CD14-positive monocyte (primary cell): ENCODE data around the gene FAM53B. TPM values are rescaled to one million over a fixed set of nuclear protein-coding genes. Genes with fewer than 3 reads are reported as not detected.

Experiments
- DNase-seq, 3 donors: peaks; one replicate each; pipeline ENCODE4 v3.0.0-alpha.2; 2011 to 2022
- H2AFZ ChIP-seq: 2 replicates; pipeline ENCODE4 v1.6.0; 2012; ENCODE audit warnings: mild to moderate bottlenecking, low read depth, low read length, inconsistent platforms; ENCODE audit not compliant: insufficient read depth, poor library complexity, severe bottlenecking
- H3K27ac ChIP-seq, 2 donors: 1 replicate in 1 of 2; 2 replicates in 1 of 2; pipeline ENCODE4 v1.5.1; 2012 to 2013; ENCODE audit warnings: low read length in 2 of 2, control low read depth in 1 of 2, inconsistent platforms in 1 of 2, low read depth in 1 of 2, mild to moderate bottlenecking in 1 of 2
- H3K27me3 ChIP-seq, 2 donors: one replicate each; pipeline versions ENCODE4 v1.6.0 to v1.6.1; 2011 to 2013; ENCODE audit warnings: low read length in 2 of 2; ENCODE audit not compliant: control insufficient read depth in 2 of 2, insufficient read depth in 2 of 2
- H3K36me3 ChIP-seq, 2 donors: replicated peaks in 1 of 2; 1 replicate in 1 of 2; 2 replicates in 1 of 2; pipeline versions ENCODE4 v1.5.1 to v1.6.1; 2012 to 2013; ENCODE audit warnings: low read length in 2 of 2, control low read depth in 1 of 2, inconsistent platforms in 1 of 2, mild to moderate bottlenecking in 1 of 2; ENCODE audit not compliant: insufficient read depth in 2 of 2, control insufficient read depth in 1 of 2
- H3K4me1 ChIP-seq, 2 donors: 1 replicate in 1 of 2; 2 replicates in 1 of 2; pipeline versions ENCODE4 v1.5.1 to v1.6.1; 2012 to 2013; ENCODE audit warnings: low read length in 2 of 2, control low read depth in 1 of 2, inconsistent platforms in 1 of 2, mild to moderate bottlenecking in 1 of 2, moderate library complexity in 1 of 2; ENCODE audit not compliant: insufficient read depth in 2 of 2, control insufficient read depth in 1 of 2
- H3K4me2 ChIP-seq: replicated peaks from 2 replicates; pipeline ENCODE3; 2012; ENCODE audit warnings: low read length, moderate library complexity, mild to moderate bottlenecking; ENCODE audit not compliant: poor library complexity, severe bottlenecking; ENCODE audit errors: extremely low read depth
- H3K4me3 ChIP-seq, 3 experiments: fragments of 200-600 bp in 1 of 3; sonication (generic) in 1 of 3; replicated peaks in 1 of 3; 1 replicate in 2 of 3; 2 replicates in 1 of 3; pipeline ENCODE4 v1.5.1; 2011 to 2013; ENCODE audit warnings: low read length in 3 of 3, mild to moderate bottlenecking in 3 of 3, control low read depth in 2 of 3, low read depth in 2 of 3, inconsistent platforms in 1 of 3, moderate library complexity in 1 of 3
- H3K79me2 ChIP-seq: 2 replicates; pipeline ENCODE4 v1.6.0; 2012; ENCODE audit warnings: mild to moderate bottlenecking, control low read depth, inconsistent platforms, low read length, moderate library complexity; ENCODE audit not compliant: insufficient read depth
- H3K9ac ChIP-seq: 2 replicates; pipeline ENCODE4 v1.6.0; 2017; ENCODE audit warnings: low read length, mild to moderate bottlenecking; ENCODE audit not compliant: insufficient read depth, poor library complexity, severe bottlenecking
- H3K9me3 ChIP-seq, 2 donors: replicated peaks in 1 of 2; 1 replicate in 1 of 2; 2 replicates in 1 of 2; pipeline versions ENCODE4 v1.5.1 to v1.6.1; 2012 to 2013; ENCODE audit warnings: low read length in 2 of 2, control low read depth in 1 of 2; ENCODE audit not compliant: control insufficient read depth in 1 of 2, insufficient read depth in 1 of 2
- H4K20me1 ChIP-seq: 2 replicates; pipeline ENCODE4 v1.6.0; 2012; ENCODE audit warnings: mild to moderate bottlenecking, low read length, control low read depth, moderate library complexity; ENCODE audit not compliant: insufficient read depth
- H3K27ac Mint-ChIP-seq, 7 donors: one replicate each; pipeline ENCODE4 v1.8.0; 2020; ENCODE audit warnings: mild to moderate bottlenecking in 7 of 7, mixed read lengths in 7 of 7, moderate library complexity in 6 of 7, inconsistent platforms in 2 of 7
- H3K27me3 Mint-ChIP-seq, 3 donors: one replicate each; pipeline ENCODE4 v1.8.0; 2021 to 2022; ENCODE audit warnings: low read depth in 3 of 3, mild to moderate bottlenecking in 3 of 3, mixed read lengths in 3 of 3, moderate library complexity in 3 of 3, inconsistent platforms in 1 of 3
- H3K36me3 Mint-ChIP-seq, 2 donors: one replicate each; pipeline ENCODE4 v1.8.0; 2020; ENCODE audit warnings: mixed read lengths in 2 of 2, inconsistent platforms in 1 of 2, mild to moderate bottlenecking in 1 of 2
- H3K4me1 Mint-ChIP-seq: one replicate; pipeline ENCODE4 v1.8.0; 2020; ENCODE audit warnings: mild to moderate bottlenecking, mixed read lengths
- H3K4me3 Mint-ChIP-seq, 2 donors: one replicate each; pipeline ENCODE4 v1.8.0; 2020; ENCODE audit warnings: mild to moderate bottlenecking in 2 of 2, mixed read lengths in 2 of 2, moderate library complexity in 1 of 2
- H3K9me3 Mint-ChIP-seq, 7 donors: one replicate each; pipeline ENCODE4 v1.8.0; 2020 to 2022; ENCODE audit warnings: mixed read lengths in 7 of 7, mild to moderate bottlenecking in 6 of 7, moderate library complexity in 6 of 7, inconsistent platforms in 2 of 7
- WGBS: methylation state at CpG from one replicate; pipeline ENCODE4 v1.1.5; 2013; ENCODE audit warnings: missing lambda C conversion rate; ENCODE audit not compliant: insufficient coverage; 5-methylcytosine and 5-hydroxymethylcytosine counted together
- intact Hi-C, 2 donors: fragments of 100-400 bp; cut with micrococcal nuclease; formaldehyde crosslinking; loops; one replicate each; pipeline versions ENCODE4 v1.15.0 to v1.15.1; 2023
- polyA plus RNA-seq, 3 donors: library from polyadenylated mRNA; depleted of rRNA in 1 of 3; unstranded in 2 of 3; stranded (reverse) in 1 of 3; fragments of 300-500 nt in 2 of 3; fragments of >200 nt in 1 of 3; fragmentation: Illumina TruSeq in 2 of 3; gene quantifications; 1 replicate in 2 of 3; 2 replicates in 1 of 3; pipeline ENCODE4 v1.2.3, GENCODE V29; 2012 to 2021
- TF ChIP-seq, protein P1 (sequence below): fragments of 200-600 bp; IDR thresholded peaks from one replicate; pipeline ENCODE4 v1.8.0; 2022; ENCODE audit warnings: antibody characterized with exemption, mild to moderate bottlenecking

Gene FAM53B
- polyA plus RNA-seq, 3 donors, result 5.8 to 23.3 (median 12.6) TPM

DNA sequence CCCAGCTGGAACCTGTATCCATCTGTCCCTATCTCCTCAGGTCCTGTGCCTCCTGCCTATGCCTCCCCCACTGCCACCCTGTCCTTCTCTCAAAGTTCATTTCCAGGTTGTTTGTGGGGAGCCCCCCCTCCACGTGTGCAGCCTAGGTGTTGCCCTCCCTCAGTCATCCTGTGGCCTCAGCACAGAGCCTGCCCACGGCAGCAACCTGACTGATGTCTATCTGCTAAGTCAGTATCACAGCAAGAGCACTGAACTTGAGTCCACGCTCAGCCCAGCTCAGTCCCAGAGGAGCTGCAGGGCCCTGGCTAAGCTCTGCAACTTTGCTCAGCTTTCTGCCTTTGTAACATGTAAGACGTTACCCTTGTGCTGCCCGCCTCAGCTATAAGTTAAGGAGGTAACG, 28.7 kb downstream of the FAM53B start:
- Histone ChIP-seq H3K36me3 (peaks cover 6 to 12% of the 10 kb centered on the region in 2 donors), H3K9me3 (no peaks in the 10 kb centered on the region), H3K4me1 (peaks cover 44 to 53% of the 10 kb centered on the region in 2 donors), H3K27me3 (no peaks in the 10 kb centered on the region), H3K27ac (peak overlapping the region in 1 of 2 donors; percentile 49), H3K4me3 (no peak overlapping the region), H3K9ac (no peak overlapping the region), H3K4me2 (no peak overlapping the region), H3K79me2 (peaks cover 85% of the 10 kb centered on the region), H2AFZ (no peak overlapping the region), H4K20me1 (peaks cover 92% of the 10 kb centered on the region)
- H3K4me1 Mint-ChIP-seq, result peaks cover 69% of the 10 kb centered on the region
- peak overlapping the region in 3 of 7 donors; percentile 69 to 81 (median 77) for H3K27ac Mint-ChIP-seq
- peaks cover 47 to 50% of the 10 kb centered on the region in 2 donors for H3K36me3 Mint-ChIP-seq
- no peaks in the 10 kb centered on the region for H3K9me3 Mint-ChIP-seq
- TF ChIP-seq, protein P1, sequence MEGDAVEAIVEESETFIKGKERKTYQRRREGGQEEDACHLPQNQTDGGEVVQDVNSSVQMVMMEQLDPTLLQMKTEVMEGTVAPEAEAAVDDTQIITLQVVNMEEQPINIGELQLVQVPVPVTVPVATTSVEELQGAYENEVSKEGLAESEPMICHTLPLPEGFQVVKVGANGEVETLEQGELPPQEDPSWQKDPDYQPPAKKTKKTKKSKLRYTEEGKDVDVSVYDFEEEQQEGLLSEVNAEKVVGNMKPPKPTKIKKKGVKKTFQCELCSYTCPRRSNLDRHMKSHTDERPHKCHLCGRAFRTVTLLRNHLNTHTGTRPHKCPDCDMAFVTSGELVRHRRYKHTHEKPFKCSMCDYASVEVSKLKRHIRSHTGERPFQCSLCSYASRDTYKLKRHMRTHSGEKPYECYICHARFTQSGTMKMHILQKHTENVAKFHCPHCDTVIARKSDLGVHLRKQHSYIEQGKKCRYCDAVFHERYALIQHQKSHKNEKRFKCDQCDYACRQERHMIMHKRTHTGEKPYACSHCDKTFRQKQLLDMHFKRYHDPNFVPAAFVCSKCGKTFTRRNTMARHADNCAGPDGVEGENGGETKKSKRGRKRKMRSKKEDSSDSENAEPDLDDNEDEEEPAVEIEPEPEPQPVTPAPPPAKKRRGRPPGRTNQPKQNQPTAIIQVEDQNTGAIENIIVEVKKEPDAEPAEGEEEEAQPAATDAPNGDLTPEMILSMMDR, result no peak
- 50% methylated on average over 4 of the region's 6 CpGs for WGBS
- H3K4me3 Mint-ChIP-seq, result no peak overlapping the region
- peaks cover 0 to 3% (median 0%) of the 10 kb centered on the region in 3 donors for H3K27me3 Mint-ChIP-seq
- intact Hi-C loops, result loop anchor here in 1 of 2 donors (5.0 kb wide), 1 partner anchor 43 kb away; no protein-coding TSS in a partner anchor
- DNase-seq, result no peak

DNA sequence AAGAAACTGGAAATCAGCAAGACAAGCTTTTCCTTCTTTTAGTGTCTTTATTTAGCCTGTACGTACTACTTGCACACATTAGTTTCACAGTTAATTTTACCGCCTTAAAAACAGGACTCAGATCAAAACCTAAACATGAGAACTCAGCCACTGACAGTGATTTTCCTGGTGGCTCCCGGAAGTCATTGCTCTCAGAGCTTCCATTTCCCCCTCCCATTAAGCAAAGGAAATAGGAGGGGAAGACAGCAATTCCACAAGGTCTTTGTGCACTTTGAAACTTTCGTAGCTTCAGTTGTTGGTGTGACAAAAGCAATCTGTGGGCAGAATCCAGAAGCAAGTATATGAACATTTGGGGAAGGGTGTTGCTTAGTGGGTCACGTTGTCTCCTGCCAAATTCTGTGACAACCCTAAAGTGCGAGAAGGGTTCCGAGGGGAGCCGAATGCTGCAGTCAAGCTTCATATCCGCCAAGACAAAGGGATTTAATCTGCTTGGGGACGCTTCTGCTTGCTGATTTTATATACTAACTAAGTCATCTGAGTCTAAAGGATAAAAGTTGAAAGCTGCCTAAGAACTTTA, 30.4 kb downstream of the FAM53B start:
- Mint-ChIP-seq H3K4me3 (no peak overlapping the region), H3K9me3 (no peaks in the 10 kb centered on the region), H3K36me3 (peaks cover 43 to 50% of the 10 kb centered on the region in 2 donors), H3K4me1 (peaks cover 70% of the 10 kb centered on the region), H3K27me3 (peaks cover 0 to 3% (median 0%) of the 10 kb centered on the region in 3 donors), H3K27ac (peak overlapping the region in 2 of 7 donors; percentile 31 to 76)
- no peak overlapping the region for H3K4me3 ChIP-seq
- H4K20me1 ChIP-seq, result peaks cover 100% of the 10 kb centered on the region
- 20% methylated on average over 1 of the region's 10 CpGs for WGBS
- no peak overlapping the region for H2AFZ ChIP-seq
- DNase-seq, result no peak
- TF ChIP-seq, protein P1, result no peak
- no peaks in the 10 kb centered on the region for H3K27me3 ChIP-seq
- H3K4me2 ChIP-seq, result no peak overlapping the region
- H3K9ac ChIP-seq, result no peak overlapping the region
- peaks cover 92% of the 10 kb centered on the region for H3K79me2 ChIP-seq
- peak overlapping the region in 1 of 2 donors; percentile 37 for H3K27ac ChIP-seq
- no peaks in the 10 kb centered on the region for H3K9me3 ChIP-seq
- H3K36me3 ChIP-seq, result peaks cover 6 to 12% of the 10 kb centered on the region in 2 donors
- intact Hi-C loops, result no loop called here
- H3K4me1 ChIP-seq, result peaks cover 44 to 53% of the 10 kb centered on the region in 2 donors
